Colonic mucosa (tissue), 4 donors: ENCODE measurements around the gene ANKS1B. TPM values are rescaled to one million over a fixed set of nuclear protein-coding genes. Genes with fewer than 3 reads are reported as not detected.

Source experiments
- DNase-seq: peaks from one replicate; pipeline ENCODE4 v3.0.0-alpha.2; 2020
- H3K27ac ChIP-seq: fragments of 200-600 bp; one replicate; pipeline ENCODE4 v1.8.0; 2021
- H3K27me3 ChIP-seq: fragments of 200-600 bp; one replicate; pipeline ENCODE4 v1.8.0; 2021
- H3K36me3 ChIP-seq: fragments of 200-600 bp; one replicate; pipeline ENCODE4 v1.8.0; 2021
- H3K4me1 ChIP-seq: fragments of 200-600 bp; one replicate; pipeline ENCODE4 v1.8.0; 2021; ENCODE audit warnings: mild to moderate bottlenecking
- H3K4me3 ChIP-seq: fragments of 200-600 bp; one replicate; pipeline ENCODE4 v1.8.0; 2021
- H3K9ac ChIP-seq, 2 donors: one replicate each; pipeline ENCODE4 v1.7.0; 2013; ENCODE audit warnings: control low read depth in 2 of 2, low read depth in 2 of 2, low read length in 2 of 2
- H3K9me3 ChIP-seq: fragments of 200-600 bp; one replicate; pipeline ENCODE4 v1.8.0; 2021
- CTCF ChIP-seq: fragments of 200-600 bp; IDR thresholded peaks from one replicate; pipeline ENCODE4 v1.8.0; 2022; ENCODE audit warnings: antibody characterized with exemption, mild to moderate bottlenecking
- intact Hi-C: fragments of 100-400 bp; cut with DNase I; formaldehyde crosslinking; loops from one replicate; pipeline ENCODE4 v1.14.1; 2022
- total RNA-seq, 2 donors: library from RNA; stranded (reverse); fragmentation: NEBNext Ultra II Directional in 1 of 2; extraction: Animal tissue kit (Norgen Biotek cat#: 25700) in 1 of 2; gene quantifications; one replicate each; pipeline ENCODE4 v1.2.1, GENCODE V29; 2021
- donor health status: healthy.
- donor health status: DM: no; HTN: no; CAD: no.
- donor health status: DM: no; HTN: no; CAD: no.

Gene ANKS1B
- total RNA-seq, 2 donors from 2014 or later: 1.7 to 3.3 TPM

- no peak for TF ChIP-seq CTCF
- intact Hi-C loops: no loop called here
- H3K4me3 ChIP-seq: no peak overlapping the region
- H3K4me1 ChIP-seq: no peaks in the 10 kb centered on the region
- no peak overlapping the region for H3K27ac ChIP-seq
- H3K36me3 ChIP-seq: no peaks in the 10 kb centered on the region
- no peaks in the 10 kb centered on the region for H3K9me3 ChIP-seq
- no peak for DNase-seq
- no peak overlapping the region for H3K9ac ChIP-seq
- H3K27me3 ChIP-seq: no peaks in the 10 kb centered on the region
Measured at GRCh38 chr12:98882526-98882925, 1102.2 kb downstream of the ANKS1B start.

- Histone ChIP-seq H3K27ac (no peak overlapping the region), H3K9ac (no peak overlapping the region), H3K4me3 (no peak overlapping the region), H3K4me1 (no peaks in the 10 kb centered on the region), H3K36me3 (no peaks in the 10 kb centered on the region), H3K9me3 (no peaks in the 10 kb centered on the region), H3K27me3 (no peaks in the 10 kb centered on the region)
- no peak for DNase-seq
- TF ChIP-seq CTCF: no peak
- intact Hi-C loops: no loop called here
Measured at GRCh38 chr12:98873776-98874175, 1111.0 kb downstream of the ANKS1B start.

- Histone ChIP-seq H3K9ac (no peak overlapping the region), H3K4me3 (no peak overlapping the region), H3K27me3 (no peaks in the 10 kb centered on the region), H3K36me3 (no peaks in the 10 kb centered on the region), H3K27ac (no peak overlapping the region), H3K4me1 (no peaks in the 10 kb centered on the region), H3K9me3 (no peaks in the 10 kb centered on the region)
- no peak for TF ChIP-seq CTCF
- intact Hi-C loops: no loop called here
- no peak for DNase-seq
Measured at GRCh38 chr12:98870504-98870903, 1114.2 kb downstream of the ANKS1B start.

- Histone ChIP-seq H3K9me3 (no peaks in the 10 kb centered on the region), H3K4me3 (no peak overlapping the region), H3K36me3 (no peaks in the 10 kb centered on the region), H3K27ac (no peak overlapping the region), H3K27me3 (no peaks in the 10 kb centered on the region), H3K9ac (no peak overlapping the region), H3K4me1 (no peaks in the 10 kb centered on the region)
- no peak for TF ChIP-seq CTCF
- intact Hi-C loops: no loop called here
- DNase-seq: no peak
Measured at GRCh38 chr12:98869886-98870503, 1114.7 kb downstream of the ANKS1B start.

GRCh38 chr12:98868538-98868937, 1116.2 kb downstream of the ANKS1B start:
- H3K9ac ChIP-seq: no peak overlapping the region
- no peaks in the 10 kb centered on the region for H3K27me3 ChIP-seq
- no peak for DNase-seq
- no peak overlapping the region for H3K27ac ChIP-seq
- no peak for TF ChIP-seq CTCF
- no peak overlapping the region for H3K4me3 ChIP-seq
- intact Hi-C loops: no loop called here
- no peaks in the 10 kb centered on the region for H3K9me3 ChIP-seq
- H3K4me1 ChIP-seq: no peaks in the 10 kb centered on the region
- no peaks in the 10 kb centered on the region for H3K36me3 ChIP-seq
